ENCODE measurements around the gene JMJD1C. TPM values are rescaled to one million over a fixed set of nuclear protein-coding genes. Genes with fewer than 3 reads are reported as not detected.

The JMJD1C gene
- total RNA-seq, 1 donor from 2014 or later = 68.7 TPM

GRCh38 chr10:63255316-63255715 lies 210.5 kb downstream of the JMJD1C start:
- H3K4me3 Mint-ChIP-seq = no peak overlapping the region
- DNase-seq (ENCODE audit: low read depth, low spot score) = no peak
- H3K27ac Mint-ChIP-seq (ENCODE audit: unreplicated experiment) = no peak overlapping the region
- H3K27me3 Mint-ChIP-seq (ENCODE audit: low read depth) = no peaks in the 10 kb centered on the region
- H3K9me3 Mint-ChIP-seq = no peaks in the 10 kb centered on the region
- TF ChIP-seq CTCF (conservative IDR thresholded peaks at IDR 0.05) = no peak
- H3K36me3 Mint-ChIP-seq (ENCODE audit: low read depth) = peaks cover 11% of the 10 kb centered on the region
- H3K4me1 Mint-ChIP-seq = peaks cover 30% of the 10 kb centered on the region

GRCh38 chr10:63253040-63253439 lies 212.7 kb downstream of the JMJD1C start:
- no peak overlapping the region for H3K4me3 Mint-ChIP-seq
- no peak for DNase-seq (ENCODE audit: low read depth, low spot score)
- peaks cover 13% of the 10 kb centered on the region for H3K36me3 Mint-ChIP-seq (ENCODE audit: low read depth)
- H3K27me3 Mint-ChIP-seq (ENCODE audit: low read depth) = no peaks in the 10 kb centered on the region
- no peak for TF ChIP-seq CTCF (conservative IDR thresholded peaks at IDR 0.05)
- H3K9me3 Mint-ChIP-seq = no peaks in the 10 kb centered on the region
- no peak overlapping the region for H3K27ac Mint-ChIP-seq (ENCODE audit: unreplicated experiment)
- H3K4me1 Mint-ChIP-seq = peaks cover 14% of the 10 kb centered on the region

- no peak for DNase-seq (ENCODE audit: low read depth, low spot score)
- no peaks in the 10 kb centered on the region for H3K9me3 Mint-ChIP-seq
- H3K36me3 Mint-ChIP-seq (ENCODE audit: low read depth) = peaks cover 13% of the 10 kb centered on the region
- H3K27ac Mint-ChIP-seq (ENCODE audit: unreplicated experiment) = peak overlapping the region; percentile 1
- no peak for TF ChIP-seq CTCF (conservative IDR thresholded peaks at IDR 0.05)
- no peaks in the 10 kb centered on the region for H3K27me3 Mint-ChIP-seq (ENCODE audit: low read depth)
- no peak overlapping the region for H3K4me3 Mint-ChIP-seq
- peaks cover 9% of the 10 kb centered on the region for H3K4me1 Mint-ChIP-seq
These were observed 213.5 kb downstream of the JMJD1C start for GRCh38 chr10:63252095-63252762.

GRCh38 chr10:63250032-63250431 lies 215.7 kb downstream of the JMJD1C start:
- H3K27ac Mint-ChIP-seq (ENCODE audit: unreplicated experiment) = no peak overlapping the region
- H3K36me3 Mint-ChIP-seq (ENCODE audit: low read depth) = peaks cover 26% of the 10 kb centered on the region
- no peak for DNase-seq (ENCODE audit: low read depth, low spot score)
- peaks cover 14% of the 10 kb centered on the region for H3K4me1 Mint-ChIP-seq
- TF ChIP-seq CTCF (conservative IDR thresholded peaks at IDR 0.05) = no peak
- no peaks in the 10 kb centered on the region for H3K27me3 Mint-ChIP-seq (ENCODE audit: low read depth)
- H3K9me3 Mint-ChIP-seq = peaks cover 9% of the 10 kb centered on the region
- no peak overlapping the region for H3K4me3 Mint-ChIP-seq

- Mint-ChIP-seq H3K27ac (ENCODE audit: unreplicated experiment) (no peak overlapping the region), H3K36me3 (ENCODE audit: low read depth) (peaks cover 29% of the 10 kb centered on the region), H3K4me1 (peaks cover 15% of the 10 kb centered on the region)
These were observed 218.0 kb downstream of the JMJD1C start for GRCh38 chr10:63247771-63248170.

More at GRCh38 chr10:63247771-63248170, 218.0 kb downstream of the JMJD1C start:
- no peak overlapping the region for H3K4me3 Mint-ChIP-seq
- no peak for TF ChIP-seq CTCF (conservative IDR thresholded peaks at IDR 0.05)
- peaks cover 9% of the 10 kb centered on the region for H3K9me3 Mint-ChIP-seq
- no peaks in the 10 kb centered on the region for H3K27me3 Mint-ChIP-seq (ENCODE audit: low read depth)
- DNase-seq (ENCODE audit: low read depth, low spot score) = no peak

Data from neural crest cell (in vitro differentiated cells).